GM23338 (cell line): Measurements from ENCODE around the gene BAHCC1. TPM values are rescaled to one million over a fixed set of nuclear protein-coding genes. Genes with fewer than 3 reads are reported as not detected.

Experiments
- ATAC-seq: fragments of 200-7000 bp; cut with Tn5 transposase; 3 replicates; pipeline ENCODE4 v1.9.1; 2020
- DNase-seq: peaks from one replicate; pipeline ENCODE4 v3.0.0-alpha.2; 2015; ENCODE audit warnings: low spot score
- H2AFZ ChIP-seq: fragments of 200-600 bp; sonication (generic); 2 replicates; pipeline ENCODE4 v1.8.0; 2016; ENCODE audit warnings: antibody characterized with exemption, mild to moderate bottlenecking, moderate library complexity
- H3F3A ChIP-seq: fragments of 200-600 bp; sonication (generic); replicated peaks from 2 replicates; pipeline ENCODE4 v1.8.0; 2017; ENCODE audit warnings: antibody characterized with exemption, mixed run types, low read depth
- H3K27ac ChIP-seq: fragments of 200-600 bp; sonication (generic); 2 replicates; pipeline ENCODE4 v1.6.1; 2016; ENCODE audit warnings: low read depth
- H3K27me3 ChIP-seq: fragments of 200-600 bp; sonication (generic); 2 replicates; pipeline ENCODE4 v1.8.0; 2016; ENCODE audit warnings: mild to moderate bottlenecking, mixed run types, moderate library complexity; ENCODE audit not compliant: insufficient read depth
- H3K36me3 ChIP-seq: fragments of 200-600 bp; sonication (generic); 2 replicates; pipeline ENCODE4 v1.8.0; 2016; ENCODE audit warnings: mild to moderate bottlenecking; ENCODE audit not compliant: insufficient read depth
- H3K4me1 ChIP-seq: fragments of 200-600 bp; sonication (generic); 2 replicates; pipeline ENCODE4 v1.8.0; 2016; ENCODE audit warnings: mild to moderate bottlenecking, moderate library complexity; ENCODE audit not compliant: insufficient read depth
- H3K4me2 ChIP-seq: fragments of 200-600 bp; sonication (generic); 2 replicates; pipeline ENCODE4 v1.7.1; 2017; ENCODE audit warnings: mixed run types
- H3K4me3 ChIP-seq: fragments of 200-600 bp; sonication (generic); 2 replicates; pipeline ENCODE4 v1.6.1; 2016; ENCODE audit warnings: mixed run types
- H3K79me2 ChIP-seq: fragments of 200-600 bp; sonication (generic); replicated peaks from 2 replicates; pipeline ENCODE4 v1.8.0; 2017; ENCODE audit warnings: mild to moderate bottlenecking; ENCODE audit not compliant: insufficient read depth
- H3K9me2 ChIP-seq: fragments of 200-600 bp; sonication (generic); 2 replicates; pipeline ENCODE4 v1.8.0; 2017; ENCODE audit not compliant: insufficient read depth
- H4K20me1 ChIP-seq: fragments of 200-600 bp; sonication (generic); replicated peaks from 2 replicates; pipeline ENCODE4 v1.8.0; 2017; ENCODE audit warnings: mild to moderate bottlenecking; ENCODE audit not compliant: insufficient read depth
- H3K27ac Mint-ChIP-seq: 2 replicates; pipeline ENCODE4 v1.8.0; 2020; ENCODE audit warnings: inconsistent platforms, mild to moderate bottlenecking, moderate library complexity, mixed read lengths
- H3K27me3 Mint-ChIP-seq: 3 replicates; pipeline ENCODE4 v1.8.0; 2022; ENCODE audit warnings: low read depth, mild to moderate bottlenecking, moderate library complexity, mixed read lengths, inconsistent platforms; ENCODE audit not compliant: insufficient read depth, poor library complexity
- H3K36me3 Mint-ChIP-seq: 3 replicates; pipeline ENCODE4 v1.8.0; 2021; ENCODE audit warnings: low read depth, mild to moderate bottlenecking, inconsistent platforms, moderate library complexity, mixed read lengths
- H3K4me1 Mint-ChIP-seq: 3 replicates; pipeline ENCODE4 v1.8.0; 2020; ENCODE audit warnings: mild to moderate bottlenecking, inconsistent platforms, mixed read lengths
- H3K4me3 Mint-ChIP-seq: 3 replicates; pipeline ENCODE4 v1.8.0; 2021; ENCODE audit warnings: moderate library complexity, mild to moderate bottlenecking, inconsistent platforms, mixed read lengths
- H3K9me3 Mint-ChIP-seq: 3 replicates; pipeline ENCODE4 v1.8.0; 2020; ENCODE audit warnings: moderate library complexity, mild to moderate bottlenecking, inconsistent platforms, mixed read lengths
- CREB1 ChIP-seq: fragments of 250-450 bp; sonication (Bioruptor Pico); IDR thresholded peaks from 2 replicates; pipeline ENCODE4 v1.5.0; 2020; ENCODE audit warnings: low read depth, mild to moderate bottlenecking, moderate library complexity
- EZH2 ChIP-seq: fragments of 200-600 bp; sonication (generic); IDR thresholded peaks from one replicate; pipeline ENCODE4 v1.8.0; 2017; ENCODE audit warnings: antibody characterized with exemption, mild to moderate bottlenecking, low read depth; ENCODE audit not compliant: unreplicated experiment
- EZH2phosphoT487 ChIP-seq: fragments of 200-600 bp; sonication (generic); IDR thresholded peaks from one replicate; pipeline ENCODE4 v1.8.1; 2018; ENCODE audit warnings: antibody characterized with exemption; ENCODE audit not compliant: unreplicated experiment
- JUNB ChIP-seq: IDR thresholded peaks from one replicate; pipeline ENCODE4 v1.6.1; 2016; ENCODE audit warnings: antibody characterized with exemption; ENCODE audit not compliant: unreplicated experiment
- NANOG ChIP-seq: IDR thresholded peaks from 2 replicates; pipeline ENCODE4 v1.6.1; 2016; ENCODE audit warnings: antibody characterized with exemption, borderline replicate concordance
- POLR2AphosphoS5 ChIP-seq: IDR thresholded peaks from 2 replicates; pipeline ENCODE4 v1.6.1; 2016; ENCODE audit warnings: antibody characterized with exemption, low read depth
- STAT1 ChIP-seq: IDR thresholded peaks from one replicate; pipeline ENCODE4 v1.6.1; 2016; ENCODE audit warnings: antibody characterized with exemption; ENCODE audit not compliant: unreplicated experiment
- ZNF114 ChIP-seq: fragments of 250-450 bp; sonication (Bioruptor Pico); IDR thresholded peaks from 2 replicates; pipeline ENCODE4 v1.5.0; 2020; ENCODE audit warnings: mild to moderate bottlenecking, moderate library complexity
- ZNF331 ChIP-seq: fragments of 250-450 bp; sonication (Bioruptor Pico); IDR thresholded peaks from 2 replicates; pipeline ENCODE4 v1.5.0; 2020; ENCODE audit warnings: low read depth, mild to moderate bottlenecking, moderate library complexity
- polyA plus RNA-seq: library from polyadenylated mRNA; unstranded; fragments of >200 nt; fragmentation: Nextera tagmentation; extraction: Ambion mirVana; gene quantifications from 2 replicates; pipeline ENCODE4 v1.2.1, GENCODE V29; 2016
- total RNA-seq: library from RNA; depleted of rRNA; stranded (reverse); fragments of >200 nt; shearing (Covaris generic); gene quantifications from 2 replicates; pipeline ENCODE4 v1.2.3, GENCODE V29; 2014
- TF ChIP-seq, protein P1 (sequence below): fragments of 250-450 bp; sonication (Bioruptor Pico); IDR thresholded peaks from 2 replicates; pipeline ENCODE4 v1.5.0; 2020; ENCODE audit warnings: mild to moderate bottlenecking, moderate library complexity
- TF ChIP-seq, protein P2 (sequence below): IDR thresholded peaks from 2 replicates; pipeline ENCODE4 v1.6.1; 2016; ENCODE audit warnings: antibody characterized with exemption
- TF ChIP-seq, protein P3 (sequence below): IDR thresholded peaks from one replicate; pipeline ENCODE4 v1.6.1; 2018; ENCODE audit warnings: antibody characterized with exemption; ENCODE audit not compliant: unreplicated experiment
- TF ChIP-seq, protein P4 (sequence below), 2 experiments: fragments of 200-600 bp in 1 of 2; sonication (generic) in 1 of 2; conservative IDR thresholded peaks; 2 replicates each; pipeline versions ENCODE4 v1.5.1 to v1.6.1; 2016 to 2017; ENCODE audit warnings: antibody characterized with exemption in 2 of 2, low read depth in 2 of 2, mild to moderate bottlenecking in 2 of 2, moderate library complexity in 1 of 2

BAHCC1 gene
- total and polyA plus RNA-seq, 2 experiments from 2014 or later = 0.24 to 1.1 TPM

DNA sequence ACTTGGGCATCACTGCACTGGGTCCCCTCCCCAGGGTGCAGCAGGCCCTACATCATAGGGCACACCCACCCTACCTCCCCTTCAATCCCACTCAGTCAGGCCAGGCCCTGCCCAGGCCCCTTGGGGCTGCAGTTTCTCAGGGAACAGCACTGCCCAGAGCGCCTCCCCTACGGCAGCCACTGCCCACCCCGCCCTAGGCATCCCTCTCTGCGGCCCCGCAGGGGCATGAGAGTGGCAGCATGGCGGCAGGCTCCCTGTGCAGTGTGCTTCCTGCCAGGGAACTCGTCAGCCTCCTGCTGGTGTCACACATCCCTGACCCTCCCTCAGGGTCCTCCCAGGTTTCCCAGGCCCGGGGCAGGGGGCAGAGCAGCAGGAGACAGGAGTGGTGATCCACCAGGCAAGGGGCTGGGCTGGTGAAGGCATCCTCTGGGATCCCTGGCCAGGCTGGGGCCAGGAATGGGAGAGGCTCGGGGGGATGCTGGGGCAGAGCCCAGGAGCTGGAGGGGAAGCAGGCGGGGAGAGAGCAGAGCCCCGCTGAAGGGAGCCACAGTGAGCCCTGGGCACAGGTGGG lies 16.2 kb upstream of the BAHCC1 start:
- Histone ChIP-seq H3K4me3 (no peak overlapping the region), H3K36me3 (no peaks in the 10 kb centered on the region), H3K79me2 (no peaks in the 10 kb centered on the region), H3F3A (no peaks in the 10 kb centered on the region), H4K20me1 (no peaks in the 10 kb centered on the region), H3K27me3 (0 out of 2 replicates have a peak, but pooled peaks cover 5% of the 10 kb centered on the region), H3K9me2 (no peaks in the 10 kb centered on the region), H3K27ac (no peak overlapping the region), H2AFZ (no peak overlapping the region), H3K4me1 (no peaks in the 10 kb centered on the region), H3K4me2 (no peak overlapping the region)
- ATAC-seq (no peak; the same call in 2 of the 3 replicates), DNase-seq (no peak)
- Mint-ChIP-seq H3K36me3 (no peaks in the 10 kb centered on the region), H3K27me3 (peaks cover 2% of the 10 kb centered on the region), H3K4me1 (no peaks in the 10 kb centered on the region), H3K4me3 (no peak overlapping the region), H3K9me3 (no peaks in the 10 kb centered on the region), H3K27ac (no peak overlapping the region)
- no peak for TF ChIP-seq EZH2
- no peak for TF ChIP-seq POLR2AphosphoS5
- TF ChIP-seq ZNF114 (CRISPR knock-in tag) = no peak
- no peak for TF ChIP-seq CREB1
- TF ChIP-seq, protein P1, sequence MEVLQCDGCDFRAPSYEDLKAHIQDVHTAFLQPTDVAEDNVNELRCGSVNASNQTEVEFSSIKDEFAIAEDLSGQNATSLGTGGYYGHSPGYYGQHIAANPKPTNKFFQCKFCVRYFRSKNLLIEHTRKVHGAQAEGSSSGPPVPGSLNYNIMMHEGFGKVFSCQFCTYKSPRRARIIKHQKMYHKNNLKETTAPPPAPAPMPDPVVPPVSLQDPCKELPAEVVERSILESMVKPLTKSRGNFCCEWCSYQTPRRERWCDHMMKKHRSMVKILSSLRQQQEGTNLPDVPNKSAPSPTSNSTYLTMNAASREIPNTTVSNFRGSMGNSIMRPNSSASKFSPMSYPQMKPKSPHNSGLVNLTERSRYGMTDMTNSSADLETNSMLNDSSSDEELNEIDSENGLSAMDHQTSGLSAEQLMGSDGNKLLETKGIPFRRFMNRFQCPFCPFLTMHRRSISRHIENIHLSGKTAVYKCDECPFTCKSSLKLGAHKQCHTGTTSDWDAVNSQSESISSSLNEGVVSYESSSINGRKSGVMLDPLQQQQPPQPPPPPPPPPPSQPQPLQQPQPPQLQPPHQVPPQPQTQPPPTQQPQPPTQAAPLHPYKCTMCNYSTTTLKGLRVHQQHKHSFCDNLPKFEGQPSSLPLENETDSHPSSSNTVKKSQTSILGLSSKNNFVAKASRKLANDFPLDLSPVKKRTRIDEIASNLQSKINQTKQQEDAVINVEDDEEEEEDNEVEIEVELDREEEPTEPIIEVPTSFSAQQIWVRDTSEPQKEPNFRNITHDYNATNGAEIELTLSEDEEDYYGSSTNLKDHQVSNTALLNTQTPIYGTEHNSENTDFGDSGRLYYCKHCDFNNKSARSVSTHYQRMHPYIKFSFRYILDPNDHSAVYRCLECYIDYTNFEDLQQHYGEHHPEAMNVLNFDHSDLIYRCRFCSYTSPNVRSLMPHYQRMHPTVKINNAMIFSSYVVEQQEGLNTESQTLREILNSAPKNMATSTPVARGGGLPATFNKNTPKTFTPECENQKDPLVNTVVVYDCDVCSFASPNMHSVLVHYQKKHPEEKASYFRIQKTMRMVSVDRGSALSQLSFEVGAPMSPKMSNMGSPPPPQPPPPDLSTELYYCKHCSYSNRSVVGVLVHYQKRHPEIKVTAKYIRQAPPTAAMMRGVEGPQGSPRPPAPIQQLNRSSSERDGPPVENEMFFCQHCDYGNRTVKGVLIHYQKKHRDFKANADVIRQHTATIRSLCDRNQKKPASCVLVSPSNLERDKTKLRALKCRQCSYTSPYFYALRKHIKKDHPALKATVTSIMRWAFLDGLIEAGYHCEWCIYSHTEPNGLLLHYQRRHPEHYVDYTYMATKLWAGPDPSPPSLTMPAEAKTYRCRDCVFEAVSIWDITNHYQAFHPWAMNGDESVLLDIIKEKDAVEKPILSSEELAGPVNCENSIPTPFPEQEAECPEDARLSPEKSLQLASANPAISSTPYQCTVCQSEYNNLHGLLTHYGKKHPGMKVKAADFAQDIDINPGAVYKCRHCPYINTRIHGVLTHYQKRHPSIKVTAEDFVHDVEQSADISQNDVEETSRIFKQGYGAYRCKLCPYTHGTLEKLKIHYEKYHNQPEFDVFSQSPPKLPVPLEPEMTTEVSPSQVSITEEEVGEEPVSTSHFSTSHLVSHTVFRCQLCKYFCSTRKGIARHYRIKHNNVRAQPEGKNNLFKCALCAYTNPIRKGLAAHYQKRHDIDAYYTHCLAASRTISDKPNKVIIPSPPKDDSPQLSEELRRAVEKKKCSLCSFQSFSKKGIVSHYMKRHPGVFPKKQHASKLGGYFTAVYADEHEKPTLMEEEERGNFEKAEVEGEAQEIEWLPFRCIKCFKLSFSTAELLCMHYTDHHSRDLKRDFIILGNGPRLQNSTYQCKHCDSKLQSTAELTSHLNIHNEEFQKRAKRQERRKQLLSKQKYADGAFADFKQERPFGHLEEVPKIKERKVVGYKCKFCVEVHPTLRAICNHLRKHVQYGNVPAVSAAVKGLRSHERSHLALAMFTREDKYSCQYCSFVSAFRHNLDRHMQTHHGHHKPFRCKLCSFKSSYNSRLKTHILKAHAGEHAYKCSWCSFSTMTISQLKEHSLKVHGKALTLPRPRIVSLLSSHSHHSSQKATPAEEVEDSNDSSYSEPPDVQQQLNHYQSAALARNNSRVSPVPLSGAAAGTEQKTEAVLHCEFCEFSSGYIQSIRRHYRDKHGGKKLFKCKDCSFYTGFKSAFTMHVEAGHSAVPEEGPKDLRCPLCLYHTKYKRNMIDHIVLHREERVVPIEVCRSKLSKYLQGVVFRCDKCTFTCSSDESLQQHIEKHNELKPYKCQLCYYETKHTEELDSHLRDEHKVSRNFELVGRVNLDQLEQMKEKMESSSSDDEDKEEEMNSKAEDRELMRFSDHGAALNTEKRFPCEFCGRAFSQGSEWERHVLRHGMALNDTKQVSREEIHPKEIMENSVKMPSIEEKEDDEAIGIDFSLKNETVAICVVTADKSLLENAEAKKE = no peak
- TF ChIP-seq, protein P2, sequence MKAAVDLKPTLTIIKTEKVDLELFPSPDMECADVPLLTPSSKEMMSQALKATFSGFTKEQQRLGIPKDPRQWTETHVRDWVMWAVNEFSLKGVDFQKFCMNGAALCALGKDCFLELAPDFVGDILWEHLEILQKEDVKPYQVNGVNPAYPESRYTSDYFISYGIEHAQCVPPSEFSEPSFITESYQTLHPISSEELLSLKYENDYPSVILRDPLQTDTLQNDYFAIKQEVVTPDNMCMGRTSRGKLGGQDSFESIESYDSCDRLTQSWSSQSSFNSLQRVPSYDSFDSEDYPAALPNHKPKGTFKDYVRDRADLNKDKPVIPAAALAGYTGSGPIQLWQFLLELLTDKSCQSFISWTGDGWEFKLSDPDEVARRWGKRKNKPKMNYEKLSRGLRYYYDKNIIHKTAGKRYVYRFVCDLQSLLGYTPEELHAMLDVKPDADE = no peak
- no peak for TF ChIP-seq NANOG
- TF ChIP-seq, protein P3, sequence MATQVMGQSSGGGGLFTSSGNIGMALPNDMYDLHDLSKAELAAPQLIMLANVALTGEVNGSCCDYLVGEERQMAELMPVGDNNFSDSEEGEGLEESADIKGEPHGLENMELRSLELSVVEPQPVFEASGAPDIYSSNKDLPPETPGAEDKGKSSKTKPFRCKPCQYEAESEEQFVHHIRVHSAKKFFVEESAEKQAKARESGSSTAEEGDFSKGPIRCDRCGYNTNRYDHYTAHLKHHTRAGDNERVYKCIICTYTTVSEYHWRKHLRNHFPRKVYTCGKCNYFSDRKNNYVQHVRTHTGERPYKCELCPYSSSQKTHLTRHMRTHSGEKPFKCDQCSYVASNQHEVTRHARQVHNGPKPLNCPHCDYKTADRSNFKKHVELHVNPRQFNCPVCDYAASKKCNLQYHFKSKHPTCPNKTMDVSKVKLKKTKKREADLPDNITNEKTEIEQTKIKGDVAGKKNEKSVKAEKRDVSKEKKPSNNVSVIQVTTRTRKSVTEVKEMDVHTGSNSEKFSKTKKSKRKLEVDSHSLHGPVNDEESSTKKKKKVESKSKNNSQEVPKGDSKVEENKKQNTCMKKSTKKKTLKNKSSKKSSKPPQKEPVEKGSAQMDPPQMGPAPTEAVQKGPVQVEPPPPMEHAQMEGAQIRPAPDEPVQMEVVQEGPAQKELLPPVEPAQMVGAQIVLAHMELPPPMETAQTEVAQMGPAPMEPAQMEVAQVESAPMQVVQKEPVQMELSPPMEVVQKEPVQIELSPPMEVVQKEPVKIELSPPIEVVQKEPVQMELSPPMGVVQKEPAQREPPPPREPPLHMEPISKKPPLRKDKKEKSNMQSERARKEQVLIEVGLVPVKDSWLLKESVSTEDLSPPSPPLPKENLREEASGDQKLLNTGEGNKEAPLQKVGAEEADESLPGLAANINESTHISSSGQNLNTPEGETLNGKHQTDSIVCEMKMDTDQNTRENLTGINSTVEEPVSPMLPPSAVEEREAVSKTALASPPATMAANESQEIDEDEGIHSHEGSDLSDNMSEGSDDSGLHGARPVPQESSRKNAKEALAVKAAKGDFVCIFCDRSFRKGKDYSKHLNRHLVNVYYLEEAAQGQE = no peak
- TF ChIP-seq, protein P4, sequence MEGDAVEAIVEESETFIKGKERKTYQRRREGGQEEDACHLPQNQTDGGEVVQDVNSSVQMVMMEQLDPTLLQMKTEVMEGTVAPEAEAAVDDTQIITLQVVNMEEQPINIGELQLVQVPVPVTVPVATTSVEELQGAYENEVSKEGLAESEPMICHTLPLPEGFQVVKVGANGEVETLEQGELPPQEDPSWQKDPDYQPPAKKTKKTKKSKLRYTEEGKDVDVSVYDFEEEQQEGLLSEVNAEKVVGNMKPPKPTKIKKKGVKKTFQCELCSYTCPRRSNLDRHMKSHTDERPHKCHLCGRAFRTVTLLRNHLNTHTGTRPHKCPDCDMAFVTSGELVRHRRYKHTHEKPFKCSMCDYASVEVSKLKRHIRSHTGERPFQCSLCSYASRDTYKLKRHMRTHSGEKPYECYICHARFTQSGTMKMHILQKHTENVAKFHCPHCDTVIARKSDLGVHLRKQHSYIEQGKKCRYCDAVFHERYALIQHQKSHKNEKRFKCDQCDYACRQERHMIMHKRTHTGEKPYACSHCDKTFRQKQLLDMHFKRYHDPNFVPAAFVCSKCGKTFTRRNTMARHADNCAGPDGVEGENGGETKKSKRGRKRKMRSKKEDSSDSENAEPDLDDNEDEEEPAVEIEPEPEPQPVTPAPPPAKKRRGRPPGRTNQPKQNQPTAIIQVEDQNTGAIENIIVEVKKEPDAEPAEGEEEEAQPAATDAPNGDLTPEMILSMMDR (conservative IDR thresholded peaks at IDR 0.05; ENCODE audit: low read depth in 2 of 2) = no peak
- no peak for TF ChIP-seq STAT1
- TF ChIP-seq EZH2phosphoT487 = no peak
- TF ChIP-seq JUNB = no peak
- TF ChIP-seq ZNF331 (CRISPR knock-in tag) = no peak
